Measurements from ENCODE around the gene MAP3K10. TPM values are rescaled to one million over a fixed set of nuclear protein-coding genes. Genes with fewer than 3 reads are reported as not detected.
"Not testable (repeated sequence)": the region's sequence is repeated elsewhere in the genome, so short reads cannot be mapped to it uniquely, and the experiment has no call there.

Gene MAP3K10
- total RNA-seq = 20.0 to 22.7 TPM (median 21.0 TPM) in 3 replicates
- long read RNA-seq, partial matches to known transcripts = 0 of 3 reads
- long read RNA-seq, other reads (novel, unspliced or antisense) = 2 of 3 reads

- Mint-ChIP-seq H3K36me3 (ENCODE audit: low read depth) (peaks cover 4% of the 10 kb centered on the region), H3K27me3 (ENCODE audit: low read depth) (no peaks in the 10 kb centered on the region), H3K27ac (ENCODE audit: unreplicated experiment) (peak within 1 kb of the TSS; percentile 74), H3K9me3 (ENCODE audit: low read depth) (no peaks in the 10 kb centered on the region), H3K4me3 (ENCODE audit: unreplicated experiment) (peak within 1 kb of the TSS; percentile 81), H3K4me1 (ENCODE audit: low read depth) (peaks cover 24% of the 10 kb centered on the region)
- TF ChIP-seq CTCF (IDR thresholded peaks at IDR 0.05) = no peak
- DNase-seq (ENCODE audit: low spot score) = no peak
These were observed at the start of gene MAP3K10 for GRCh38 chr19:40190891-40191835. TSS of gene MAP3K10 (plus strand) at chr19:40191426. CDS start at chr19:40192032, 606 bp downstream.

- peaks cover 12% of the 10 kb centered on the region for H3K4me1 Mint-ChIP-seq (ENCODE audit: low read depth)
- no peak overlapping the region for H3K4me3 Mint-ChIP-seq (ENCODE audit: unreplicated experiment)
- no peaks in the 10 kb centered on the region for H3K36me3 Mint-ChIP-seq (ENCODE audit: low read depth)
- no peak overlapping the region for H3K27ac Mint-ChIP-seq (ENCODE audit: unreplicated experiment)
- H3K27me3 Mint-ChIP-seq (ENCODE audit: low read depth) = peaks cover 24% of the 10 kb centered on the region
- peaks cover 3% of the 10 kb centered on the region for H3K9me3 Mint-ChIP-seq (ENCODE audit: low read depth)
- TF ChIP-seq CTCF (IDR thresholded peaks at IDR 0.05) = no peak
- no peak for DNase-seq (ENCODE audit: low spot score)
These were observed 49.7 kb upstream of the MAP3K10 start for GRCh38 chr19:40141551-40141950.

GRCh38 chr19:40143612-40144011 lies 47.6 kb upstream of the MAP3K10 start:
- peaks cover 21% of the 10 kb centered on the region for H3K4me1 Mint-ChIP-seq (ENCODE audit: low read depth)
- peaks cover 2% of the 10 kb centered on the region for H3K9me3 Mint-ChIP-seq (ENCODE audit: low read depth)
- H3K36me3 Mint-ChIP-seq (ENCODE audit: low read depth) = no peaks in the 10 kb centered on the region
- H3K4me3 Mint-ChIP-seq (ENCODE audit: unreplicated experiment) = no peak overlapping the region
- no peak for DNase-seq (ENCODE audit: low spot score)
- peaks cover 10% of the 10 kb centered on the region for H3K27me3 Mint-ChIP-seq (ENCODE audit: low read depth)
- TF ChIP-seq CTCF (IDR thresholded peaks at IDR 0.05) = no peak
- peak overlapping the region; percentile 73 for H3K27ac Mint-ChIP-seq (ENCODE audit: unreplicated experiment)

GRCh38 chr19:40144151-40144550 lies 47.1 kb upstream of the MAP3K10 start:
- H3K4me3 Mint-ChIP-seq (ENCODE audit: unreplicated experiment) = no peak overlapping the region
- no peaks in the 10 kb centered on the region for H3K9me3 Mint-ChIP-seq (ENCODE audit: low read depth)
- TF ChIP-seq CTCF (IDR thresholded peaks at IDR 0.05) = no peak
- no peak for DNase-seq (ENCODE audit: low spot score)
- no peaks in the 10 kb centered on the region for H3K36me3 Mint-ChIP-seq (ENCODE audit: low read depth)
- no peak overlapping the region for H3K27ac Mint-ChIP-seq (ENCODE audit: unreplicated experiment)
- peaks cover 7% of the 10 kb centered on the region for H3K27me3 Mint-ChIP-seq (ENCODE audit: low read depth)
- H3K4me1 Mint-ChIP-seq (ENCODE audit: low read depth) = peaks cover 21% of the 10 kb centered on the region

GRCh38 chr19:40144947-40145748 lies 46.1 kb upstream of the MAP3K10 start:
- H3K36me3 Mint-ChIP-seq (ENCODE audit: low read depth) = no peaks in the 10 kb centered on the region
- no peak for DNase-seq (ENCODE audit: low spot score)
- no peak overlapping the region for H3K27ac Mint-ChIP-seq (ENCODE audit: unreplicated experiment)
- H3K4me1 Mint-ChIP-seq (ENCODE audit: low read depth) = peaks cover 21% of the 10 kb centered on the region
- TF ChIP-seq CTCF (IDR thresholded peaks at IDR 0.05) = no peak
- H3K4me3 Mint-ChIP-seq (ENCODE audit: unreplicated experiment) = no peak overlapping the region
- no peaks in the 10 kb centered on the region for H3K9me3 Mint-ChIP-seq (ENCODE audit: low read depth)
- peaks cover 6% of the 10 kb centered on the region for H3K27me3 Mint-ChIP-seq (ENCODE audit: low read depth)

- not testable (repeated sequence) for H3K4me3 Mint-ChIP-seq (ENCODE audit: unreplicated experiment); DNase-seq (ENCODE audit: low spot score); H3K36me3 Mint-ChIP-seq (ENCODE audit: low read depth); H3K27ac Mint-ChIP-seq (ENCODE audit: unreplicated experiment); H3K27me3 Mint-ChIP-seq (ENCODE audit: low read depth); H3K9me3 Mint-ChIP-seq (ENCODE audit: low read depth)
- H3K4me1 Mint-ChIP-seq (ENCODE audit: low read depth) = peaks cover 25% of the 10 kb centered on the region
These were observed 45.5 kb upstream of the MAP3K10 start for GRCh38 chr19:40145749-40146029.

All from chondrocyte (in vitro differentiated cells).